SK-N-SH treated with all-trans-retinoic acid at 6 μM for 48 hours (cell line): ENCODE measurements around the gene ZNF778.
A peak's percentile ranks its signal among the peaks of the same experiment; 100 is the strongest.

Source experiments
- ATAC-seq: fragments of 200-7000 bp; cut with Tn5 transposase; 3 replicates; pipeline ENCODE4 v1.9.1; 2020; ENCODE audit warnings: mild to moderate bottlenecking, moderate library complexity
- ARNTL ChIP-seq: fragments of 450-650 bp; formaldehyde crosslinking; IDR thresholded peaks from 2 replicates; pipeline ENCODE4 v1.5.0; 2020; ENCODE audit warnings: low read depth, mild to moderate bottlenecking, moderate library complexity, borderline replicate concordance
- BACH2 ChIP-seq: fragments of 250-450 bp; sonication (Bioruptor Pico); IDR thresholded peaks from 2 replicates; pipeline ENCODE4 v1.9.0; 2021; ENCODE audit warnings: mild to moderate bottlenecking, borderline replicate concordance
- CSDC2 ChIP-seq: fragments of 250-450 bp; sonication (Bioruptor Pico); IDR thresholded peaks from 2 replicates; pipeline ENCODE4 v1.5.0; 2020; ENCODE audit warnings: mild to moderate bottlenecking, moderate library complexity
- ISL1 ChIP-seq: fragments of 250-450 bp; sonication (Bioruptor Pico); IDR thresholded peaks from 2 replicates; pipeline ENCODE4 v2.1.2; 2022; ENCODE audit warnings: mild to moderate bottlenecking, moderate library complexity
- OSR1 ChIP-seq: fragments of 250-450 bp; sonication (Bioruptor Pico); IDR thresholded peaks from 2 replicates; pipeline ENCODE4 v1.8.0; 2022; ENCODE audit warnings: moderate library complexity, mild to moderate bottlenecking, inconsistent platforms
- PPARA ChIP-seq: fragments of 250-450 bp; sonication (Bioruptor Pico); IDR thresholded peaks from 2 replicates; pipeline ENCODE4 v1.5.0; 2020; ENCODE audit warnings: mild to moderate bottlenecking, borderline replicate concordance
- RARB ChIP-seq: fragments of 250-450 bp; sonication (Bioruptor Pico); IDR thresholded peaks from 2 replicates; pipeline ENCODE4 v1.8.0; 2021; ENCODE audit warnings: mild to moderate bottlenecking, moderate library complexity
- SNAI2 ChIP-seq: fragments of 250-450 bp; sonication (Bioruptor Pico); IDR thresholded peaks from 2 replicates; pipeline ENCODE4 v1.5.0; 2020; ENCODE audit warnings: mild to moderate bottlenecking, moderate library complexity
- TCF4 ChIP-seq: fragments of 250-450 bp; sonication (Bioruptor Pico); IDR thresholded peaks from 2 replicates; pipeline ENCODE4 v1.8.0; 2021; ENCODE audit warnings: mild to moderate bottlenecking, moderate library complexity, borderline replicate concordance
- TOX ChIP-seq: fragments of 250-450 bp; sonication (Bioruptor Pico); IDR thresholded peaks from 2 replicates; pipeline ENCODE4 v1.8.0; 2021; ENCODE audit warnings: mild to moderate bottlenecking, moderate library complexity, borderline replicate concordance
- ZC3H10 ChIP-seq: fragments of 250-450 bp; sonication (Bioruptor Pico); IDR thresholded peaks from 2 replicates; pipeline ENCODE4 v1.5.1; 2021; ENCODE audit warnings: mild to moderate bottlenecking, moderate library complexity
- ZFP3 ChIP-seq: fragments of 250-450 bp; sonication (Bioruptor Pico); IDR thresholded peaks from 2 replicates; pipeline ENCODE4 v1.5.0; 2020; ENCODE audit warnings: mild to moderate bottlenecking, moderate library complexity
- ZFP30 ChIP-seq: fragments of 450-650 bp; formaldehyde crosslinking; IDR thresholded peaks from 2 replicates; pipeline ENCODE4 v1.5.0; 2022; ENCODE audit warnings: mild to moderate bottlenecking, moderate library complexity
- ZNF565 ChIP-seq: fragments of 450-650 bp; formaldehyde crosslinking; conservative IDR thresholded peaks from 2 replicates; pipeline ENCODE4 v1.5.0; 2020; ENCODE audit warnings: low read depth, mild to moderate bottlenecking, moderate library complexity
- ZNF70 ChIP-seq: fragments of 450-650 bp; formaldehyde crosslinking; IDR thresholded peaks from 2 replicates; pipeline ENCODE4 v1.5.0; 2020; ENCODE audit warnings: mild to moderate bottlenecking, moderate library complexity
- ZNF8 ChIP-seq: fragments of 450-650 bp; formaldehyde crosslinking; IDR thresholded peaks from 2 replicates; pipeline ENCODE4 v1.5.0; 2020; ENCODE audit warnings: mild to moderate bottlenecking, moderate library complexity
- TF ChIP-seq, protein P1 (sequence below): fragments of 250-450 bp; sonication (Bioruptor Pico); IDR thresholded peaks from 2 replicates; pipeline ENCODE4 v1.8.0; 2021; ENCODE audit warnings: low read depth, mild to moderate bottlenecking, moderate library complexity, borderline replicate concordance
- TF ChIP-seq, protein P2 (sequence below): fragments of 250-450 bp; sonication (Bioruptor Pico); IDR thresholded peaks from 2 replicates; pipeline ENCODE4 v1.5.0; 2020; ENCODE audit warnings: mild to moderate bottlenecking, moderate library complexity
- TF ChIP-seq, protein P3 (sequence below): fragments of 250-450 bp; sonication (Bioruptor Pico); IDR thresholded peaks from 2 replicates; pipeline ENCODE4 v1.5.1; 2021; ENCODE audit warnings: mild to moderate bottlenecking, moderate library complexity
- TF ChIP-seq, protein P4 (sequence below): fragments of 250-450 bp; sonication (Bioruptor Pico); IDR thresholded peaks from 2 replicates; pipeline ENCODE4 v1.5.1; 2020; ENCODE audit warnings: low read depth, mild to moderate bottlenecking, moderate library complexity
- TF ChIP-seq, protein P5 (sequence below): fragments of 250-450 bp; sonication (Bioruptor Pico); IDR thresholded peaks from 2 replicates; pipeline ENCODE4 v1.8.0; 2020; ENCODE audit warnings: mild to moderate bottlenecking, moderate library complexity, borderline replicate concordance

Gene ZNF778

DNA sequence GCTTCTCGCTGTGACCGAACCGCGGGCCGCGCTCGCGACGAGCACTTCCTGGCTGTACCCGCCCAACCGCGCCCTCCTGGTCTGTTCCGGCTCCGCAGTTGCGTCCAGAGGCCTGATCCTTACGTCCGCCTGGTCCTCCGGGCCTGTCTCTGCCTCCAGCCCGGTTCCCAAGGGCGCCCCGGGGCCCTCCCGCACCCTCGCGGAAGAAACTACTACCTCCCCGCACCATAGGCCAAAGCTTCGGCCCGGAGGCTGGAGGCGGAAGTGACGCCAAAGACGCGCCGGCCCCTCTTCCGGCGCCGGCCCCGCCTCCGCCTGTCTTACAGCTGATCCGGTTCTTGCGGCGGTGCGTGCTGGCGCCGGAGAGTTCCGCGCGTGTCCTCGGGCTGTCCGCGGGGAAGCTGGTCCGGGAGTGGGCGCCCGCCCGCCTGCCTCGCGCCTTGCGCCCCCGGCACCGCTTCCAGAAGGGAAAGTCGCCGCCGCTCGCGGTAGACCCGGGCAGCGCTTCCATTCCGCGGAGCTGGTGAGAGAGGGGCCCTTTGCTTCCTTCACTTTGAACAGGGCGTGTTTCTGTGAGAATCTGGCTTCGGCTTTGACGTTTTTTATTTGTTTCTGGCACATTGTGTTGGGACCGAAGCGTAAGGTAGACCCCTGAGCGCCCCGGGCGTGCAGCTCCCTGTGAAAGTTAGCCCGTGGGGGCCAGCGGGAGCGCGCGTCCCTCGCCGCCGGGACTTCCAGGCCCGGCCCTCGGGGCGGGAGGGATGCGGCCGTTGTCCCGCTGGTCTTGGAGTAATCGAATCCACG lies at the start of gene ZNF778:
Gene ZNF778, plus strand, starts transcription at position 316 of the 804 bp plus-strand sequence. CDS start 3,425 bp downstream, outside the sequence.
- peak; percentile 92 for ATAC-seq
- TF ChIP-seq, protein P1, sequence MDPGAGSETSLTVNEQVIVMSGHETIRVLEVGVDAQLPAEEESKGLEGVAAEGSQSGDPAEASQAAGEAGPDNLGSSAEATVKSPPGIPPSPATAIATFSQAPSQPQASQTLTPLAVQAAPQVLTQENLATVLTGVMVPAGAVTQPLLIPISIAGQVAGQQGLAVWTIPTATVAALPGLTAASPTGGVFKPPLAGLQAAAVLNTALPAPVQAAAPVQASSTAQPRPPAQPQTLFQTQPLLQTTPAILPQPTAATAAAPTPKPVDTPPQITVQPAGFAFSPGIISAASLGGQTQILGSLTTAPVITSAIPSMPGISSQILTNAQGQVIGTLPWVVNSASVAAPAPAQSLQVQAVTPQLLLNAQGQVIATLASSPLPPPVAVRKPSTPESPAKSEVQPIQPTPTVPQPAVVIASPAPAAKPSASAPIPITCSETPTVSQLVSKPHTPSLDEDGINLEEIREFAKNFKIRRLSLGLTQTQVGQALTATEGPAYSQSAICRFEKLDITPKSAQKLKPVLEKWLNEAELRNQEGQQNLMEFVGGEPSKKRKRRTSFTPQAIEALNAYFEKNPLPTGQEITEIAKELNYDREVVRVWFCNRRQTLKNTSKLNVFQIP (CRISPR knock-in tag), result peak; percentile 52; the same call in 1 of the 2 replicates
- no peak; the same call in 1 of the 2 replicates for TF ChIP-seq ZFP3 (CRISPR knock-in tag)
- no peak for TF ChIP-seq PPARA (CRISPR knock-in tag)
- no peak for TF ChIP-seq SNAI2 (CRISPR knock-in tag)

DNA sequence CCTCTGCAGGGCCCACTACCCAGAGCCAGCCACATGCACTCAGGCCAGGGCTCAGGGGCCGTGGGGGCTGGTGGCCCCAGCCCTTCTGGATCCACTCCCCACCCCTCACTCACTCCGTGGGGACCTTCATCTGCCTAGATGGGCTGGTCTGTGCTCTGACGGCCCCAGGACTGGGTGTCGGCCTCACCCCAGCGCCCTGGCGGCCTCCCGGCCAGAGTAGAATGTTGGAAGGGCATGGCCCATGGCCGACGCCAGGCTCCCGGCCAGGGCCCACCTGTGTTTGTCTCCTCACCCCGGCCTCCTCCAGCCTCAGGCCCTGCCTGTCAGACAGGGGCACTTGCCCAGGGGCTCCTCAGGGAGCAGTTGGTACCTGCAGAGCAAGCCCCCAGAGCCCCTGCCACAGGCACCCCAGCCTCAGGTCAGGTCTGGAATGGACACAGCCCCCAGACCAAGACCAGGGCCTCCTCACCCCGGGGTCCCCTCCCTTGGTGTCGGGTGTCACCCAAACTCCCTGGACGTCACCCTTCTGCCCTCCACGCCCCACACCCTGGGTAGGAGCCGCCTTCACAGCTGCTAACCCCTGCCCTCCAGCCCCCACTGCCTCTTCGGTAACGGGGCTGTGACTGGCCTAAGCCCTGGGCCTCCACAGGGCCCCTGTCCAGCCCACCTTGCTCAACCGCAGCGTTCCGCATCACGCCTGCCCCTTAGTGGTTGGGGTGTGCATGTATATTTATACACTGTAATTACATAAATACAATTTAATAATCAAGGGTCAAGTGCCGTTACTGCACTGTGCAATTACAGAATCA lies 48.9 kb upstream of the ZNF778 start:
- TF ChIP-seq RARB (CRISPR knock-in tag) (no peak), TCF4 (CRISPR knock-in tag) (no peak), ZNF8 (CRISPR knock-in tag) (no peak), TOX (CRISPR knock-in tag) (no peak), ZNF565 (CRISPR knock-in tag) (no peak), BACH2 (CRISPR knock-in tag) (no peak), ZNF70 (no peak), PPARA (CRISPR knock-in tag) (no peak), ZC3H10 (CRISPR knock-in tag) (no peak), OSR1 (no peak), ISL1 (no peak), SNAI2 (CRISPR knock-in tag) (no peak), CSDC2 (CRISPR knock-in tag) (no peak)
- TF ChIP-seq, protein P1 (CRISPR knock-in tag), result no peak
- TF ChIP-seq, protein P2, sequence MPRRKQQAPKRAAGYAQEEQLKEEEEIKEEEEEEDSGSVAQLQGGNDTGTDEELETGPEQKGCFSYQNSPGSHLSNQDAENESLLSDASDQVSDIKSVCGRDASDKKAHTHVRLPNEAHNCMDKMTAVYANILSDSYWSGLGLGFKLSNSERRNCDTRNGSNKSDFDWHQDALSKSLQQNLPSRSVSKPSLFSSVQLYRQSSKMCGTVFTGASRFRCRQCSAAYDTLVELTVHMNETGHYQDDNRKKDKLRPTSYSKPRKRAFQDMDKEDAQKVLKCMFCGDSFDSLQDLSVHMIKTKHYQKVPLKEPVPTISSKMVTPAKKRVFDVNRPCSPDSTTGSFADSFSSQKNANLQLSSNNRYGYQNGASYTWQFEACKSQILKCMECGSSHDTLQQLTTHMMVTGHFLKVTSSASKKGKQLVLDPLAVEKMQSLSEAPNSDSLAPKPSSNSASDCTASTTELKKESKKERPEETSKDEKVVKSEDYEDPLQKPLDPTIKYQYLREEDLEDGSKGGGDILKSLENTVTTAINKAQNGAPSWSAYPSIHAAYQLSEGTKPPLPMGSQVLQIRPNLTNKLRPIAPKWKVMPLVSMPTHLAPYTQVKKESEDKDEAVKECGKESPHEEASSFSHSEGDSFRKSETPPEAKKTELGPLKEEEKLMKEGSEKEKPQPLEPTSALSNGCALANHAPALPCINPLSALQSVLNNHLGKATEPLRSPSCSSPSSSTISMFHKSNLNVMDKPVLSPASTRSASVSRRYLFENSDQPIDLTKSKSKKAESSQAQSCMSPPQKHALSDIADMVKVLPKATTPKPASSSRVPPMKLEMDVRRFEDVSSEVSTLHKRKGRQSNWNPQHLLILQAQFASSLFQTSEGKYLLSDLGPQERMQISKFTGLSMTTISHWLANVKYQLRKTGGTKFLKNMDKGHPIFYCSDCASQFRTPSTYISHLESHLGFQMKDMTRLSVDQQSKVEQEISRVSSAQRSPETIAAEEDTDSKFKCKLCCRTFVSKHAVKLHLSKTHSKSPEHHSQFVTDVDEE (CRISPR knock-in tag), result no peak
- TF ChIP-seq, protein P3, sequence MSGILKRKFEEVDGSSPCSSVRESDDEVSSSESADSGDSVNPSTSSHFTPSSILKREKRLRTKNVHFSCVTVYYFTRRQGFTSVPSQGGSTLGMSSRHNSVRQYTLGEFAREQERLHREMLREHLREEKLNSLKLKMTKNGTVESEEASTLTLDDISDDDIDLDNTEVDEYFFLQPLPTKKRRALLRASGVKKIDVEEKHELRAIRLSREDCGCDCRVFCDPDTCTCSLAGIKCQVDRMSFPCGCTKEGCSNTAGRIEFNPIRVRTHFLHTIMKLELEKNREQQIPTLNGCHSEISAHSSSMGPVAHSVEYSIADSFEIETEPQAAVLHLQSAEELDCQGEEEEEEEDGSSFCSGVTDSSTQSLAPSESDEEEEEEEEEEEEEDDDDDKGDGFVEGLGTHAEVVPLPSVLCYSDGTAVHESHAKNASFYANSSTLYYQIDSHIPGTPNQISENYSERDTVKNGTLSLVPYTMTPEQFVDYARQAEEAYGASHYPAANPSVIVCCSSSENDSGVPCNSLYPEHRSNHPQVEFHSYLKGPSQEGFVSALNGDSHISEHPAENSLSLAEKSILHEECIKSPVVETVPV (CRISPR knock-in tag), result no peak
- no peak for ATAC-seq

DNA sequence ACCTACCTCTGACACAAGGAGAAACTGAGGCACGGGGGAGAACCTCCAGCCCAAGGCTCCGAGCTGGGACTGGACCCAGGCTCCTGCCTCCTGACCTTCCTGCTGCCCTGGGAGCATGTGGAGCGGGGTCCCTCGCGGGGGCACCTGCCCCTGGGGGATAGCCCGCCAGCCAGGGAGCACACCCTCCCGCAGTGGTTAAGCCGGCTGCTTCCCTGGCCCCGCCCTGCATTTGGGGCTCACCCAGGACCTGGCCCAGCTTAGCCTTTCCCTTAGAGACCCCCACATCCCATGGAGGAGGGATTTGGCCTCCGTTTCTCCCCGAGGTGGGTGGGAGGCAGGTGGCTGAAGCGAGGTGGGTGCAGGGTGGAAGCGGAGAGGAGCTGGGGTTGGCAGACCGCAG lies 47.7 kb upstream of the ZNF778 start:
- no peak for ATAC-seq
- TF ChIP-seq ZFP30 (CRISPR knock-in tag) (no peak), OSR1 (no peak), TCF4 (CRISPR knock-in tag) (no peak), TOX (CRISPR knock-in tag) (no peak), ARNTL (CRISPR knock-in tag) (no peak), CSDC2 (CRISPR knock-in tag) (no peak), ZNF565 (CRISPR knock-in tag) (no peak), ISL1 (no peak)
- TF ChIP-seq, protein P4, sequence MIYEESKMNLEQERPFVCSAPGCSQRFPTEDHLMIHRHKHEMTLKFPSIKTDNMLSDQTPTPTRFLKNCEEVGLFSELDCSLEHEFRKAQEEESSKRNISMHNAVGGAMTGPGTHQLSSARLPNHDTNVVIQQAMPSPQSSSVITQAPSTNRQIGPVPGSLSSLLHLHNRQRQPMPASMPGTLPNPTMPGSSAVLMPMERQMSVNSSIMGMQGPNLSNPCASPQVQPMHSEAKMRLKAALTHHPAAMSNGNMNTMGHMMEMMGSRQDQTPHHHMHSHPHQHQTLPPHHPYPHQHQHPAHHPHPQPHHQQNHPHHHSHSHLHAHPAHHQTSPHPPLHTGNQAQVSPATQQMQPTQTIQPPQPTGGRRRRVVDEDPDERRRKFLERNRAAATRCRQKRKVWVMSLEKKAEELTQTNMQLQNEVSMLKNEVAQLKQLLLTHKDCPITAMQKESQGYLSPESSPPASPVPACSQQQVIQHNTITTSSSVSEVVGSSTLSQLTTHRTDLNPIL (CRISPR knock-in tag), result no peak
- TF ChIP-seq, protein P5, sequence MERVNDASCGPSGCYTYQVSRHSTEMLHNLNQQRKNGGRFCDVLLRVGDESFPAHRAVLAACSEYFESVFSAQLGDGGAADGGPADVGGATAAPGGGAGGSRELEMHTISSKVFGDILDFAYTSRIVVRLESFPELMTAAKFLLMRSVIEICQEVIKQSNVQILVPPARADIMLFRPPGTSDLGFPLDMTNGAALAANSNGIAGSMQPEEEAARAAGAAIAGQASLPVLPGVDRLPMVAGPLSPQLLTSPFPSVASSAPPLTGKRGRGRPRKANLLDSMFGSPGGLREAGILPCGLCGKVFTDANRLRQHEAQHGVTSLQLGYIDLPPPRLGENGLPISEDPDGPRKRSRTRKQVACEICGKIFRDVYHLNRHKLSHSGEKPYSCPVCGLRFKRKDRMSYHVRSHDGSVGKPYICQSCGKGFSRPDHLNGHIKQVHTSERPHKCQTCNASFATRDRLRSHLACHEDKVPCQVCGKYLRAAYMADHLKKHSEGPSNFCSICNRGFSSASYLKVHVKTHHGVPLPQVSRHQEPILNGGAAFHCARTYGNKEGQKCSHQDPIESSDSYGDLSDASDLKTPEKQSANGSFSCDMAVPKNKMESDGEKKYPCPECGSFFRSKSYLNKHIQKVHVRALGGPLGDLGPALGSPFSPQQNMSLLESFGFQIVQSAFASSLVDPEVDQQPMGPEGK (CRISPR knock-in tag), result no peak
- TF ChIP-seq, protein P2 (CRISPR knock-in tag), result no peak
